Hepatocyte (in vitro differentiated cells): ENCODE data around the gene EEF1A2. TPM values are rescaled to one million over a fixed set of nuclear protein-coding genes. Genes with fewer than 3 reads are reported as not detected.

Experiments
- DNase-seq: peaks from one replicate; pipeline ENCODE4 v3.0.0-alpha.2; 2016; ENCODE audit warnings: low spot score
- H2AFZ ChIP-seq: fragments of 200-600 bp; sonication (generic); 2 replicates; pipeline ENCODE4 v1.6.0; 2016; ENCODE audit warnings: antibody characterized with exemption, mild to moderate bottlenecking
- H3K27ac ChIP-seq: fragments of 200-600 bp; sonication (generic); 2 replicates; pipeline ENCODE4 v1.5.1; 2016; ENCODE audit warnings: mild to moderate bottlenecking
- H3K27me3 ChIP-seq: fragments of 200-600 bp; sonication (generic); 2 replicates; pipeline ENCODE4 v1.6.1; 2016
- H3K36me3 ChIP-seq: fragments of 200-600 bp; sonication (generic); replicated peaks from 2 replicates; pipeline ENCODE4 v1.5.1; 2016; ENCODE audit warnings: low read depth; ENCODE audit not compliant: insufficient read depth
- H3K4me1 ChIP-seq: fragments of 200-600 bp; sonication (generic); 2 replicates; pipeline ENCODE4 v1.5.1; 2016; ENCODE audit warnings: mild to moderate bottlenecking, moderate library complexity; ENCODE audit not compliant: insufficient read depth
- H3K4me2 ChIP-seq: fragments of 200-600 bp; sonication (generic); 2 replicates; pipeline ENCODE4 v1.6.0; 2016
- H3K4me3 ChIP-seq: fragments of 200-600 bp; sonication (generic); 2 replicates; pipeline ENCODE4 v1.5.1; 2016; ENCODE audit warnings: mild to moderate bottlenecking
- H3K79me2 ChIP-seq: fragments of 200-600 bp; sonication (generic); 2 replicates; pipeline ENCODE4 v1.6.0; 2017; ENCODE audit warnings: mild to moderate bottlenecking
- H3K9me2 ChIP-seq: fragments of 200-600 bp; sonication (generic); replicated peaks from 2 replicates; pipeline ENCODE4 v1.6.0; 2017; ENCODE audit warnings: mild to moderate bottlenecking; ENCODE audit not compliant: insufficient read depth
- H3K9me3 ChIP-seq: fragments of 200-600 bp; sonication (generic); 2 replicates; pipeline ENCODE4 v1.5.1; 2016; ENCODE audit warnings: low read depth, mild to moderate bottlenecking
- H4K20me1 ChIP-seq: fragments of 200-600 bp; sonication (generic); 2 replicates; pipeline ENCODE4 v1.6.0; 2016; ENCODE audit warnings: mild to moderate bottlenecking; ENCODE audit not compliant: insufficient read depth, poor library complexity, severe bottlenecking
- CTCF ChIP-seq: fragments of 200-600 bp; sonication (generic); IDR thresholded peaks from 2 replicates; pipeline ENCODE4 v1.5.1; 2016; ENCODE audit warnings: antibody characterized with exemption, mild to moderate bottlenecking; ENCODE audit not compliant: poor library complexity
- EZH2 ChIP-seq: fragments of 200-600 bp; sonication (generic); IDR thresholded peaks from 2 replicates; pipeline ENCODE4 v1.6.1; 2016; ENCODE audit warnings: antibody characterized with exemption, mild to moderate bottlenecking, borderline replicate concordance
- EZH2phosphoT487 ChIP-seq: fragments of 200-600 bp; sonication (generic); IDR thresholded peaks from one replicate; pipeline ENCODE4 v1.6.1; 2018; ENCODE audit warnings: antibody characterized with exemption, mild to moderate bottlenecking, low read depth, moderate library complexity; ENCODE audit not compliant: unreplicated experiment, severe bottlenecking
- WGBS: methylation state at CpG from one replicate; pipeline ENCODE4 v1.1.6; 2016; ENCODE audit warnings: low lambda C conversion rate; ENCODE audit errors: missing lambda C conversion rate; 5-methylcytosine and 5-hydroxymethylcytosine counted together
- polyA plus RNA-seq: library from polyadenylated mRNA; unstranded; fragments of >200 nt; fragmentation: Nextera tagmentation; extraction: Ambion mirVana; gene quantifications from 2 replicates; pipeline ENCODE4 v1.2.1, GENCODE V29; 2016
- total RNA-seq: library from RNA; depleted of rRNA; stranded (reverse); fragments of >200 nt; gene quantifications from 2 replicates; pipeline ENCODE4 v1.2.3, GENCODE V29; 2014

EEF1A2 gene
- total and polyA plus RNA-seq, 2 experiments from 2014 or later, result 12.0 to 23.5 TPM

- WGBS, result 78% methylated on average over 15 of the region's 27 CpGs
- no peak overlapping the region for H3K27ac ChIP-seq
- DNase-seq, result peak; percentile 57
- peaks cover 3% of the 10 kb centered on the region for H3K4me1 ChIP-seq
- H4K20me1 ChIP-seq, result no peaks in the 10 kb centered on the region
- H3K4me3 ChIP-seq, result no peak overlapping the region
- no peak overlapping the region for H2AFZ ChIP-seq
- H3K36me3 ChIP-seq, result no peaks in the 10 kb centered on the region
- TF ChIP-seq CTCF (no peak), EZH2 (no peak), EZH2phosphoT487 (no peak)
- H3K79me2 ChIP-seq, result no peaks in the 10 kb centered on the region
- no peaks in the 10 kb centered on the region for H3K9me3 ChIP-seq
- no peaks in the 10 kb centered on the region for H3K27me3 ChIP-seq
- H3K9me2 ChIP-seq, result no peaks in the 10 kb centered on the region
- H3K4me2 ChIP-seq, result peak overlapping the region; percentile 90
Measured at GRCh38 chr20:63538204-63539091, 39.6 kb upstream of the EEF1A2 start.

- Histone ChIP-seq H3K4me1 (peaks cover 3% of the 10 kb centered on the region), H3K27me3 (no peaks in the 10 kb centered on the region), H3K4me3 (no peak overlapping the region), H3K79me2 (no peaks in the 10 kb centered on the region), H3K4me2 (peak overlapping the region; percentile 90), H3K36me3 (no peaks in the 10 kb centered on the region), H4K20me1 (no peaks in the 10 kb centered on the region), H3K9me2 (no peaks in the 10 kb centered on the region), H3K9me3 (no peaks in the 10 kb centered on the region), H3K27ac (no peak overlapping the region), H2AFZ (peak overlapping the region; percentile 18)
- TF ChIP-seq EZH2phosphoT487 (no peak), EZH2 (no peak), CTCF (peak; percentile 85)
- 41% methylated on average over 14 of the region's 34 CpGs for WGBS
- DNase-seq, result peak; percentile 93
Measured at GRCh38 chr20:63537525-63538203, 38.8 kb upstream of the EEF1A2 start.

GRCh38 chr20:63536997-63537524 is 38.2 kb upstream of the EEF1A2 start, which contains the start of gene PTK6:
Gene PTK6 (minus strand): TSS chr20:63537376. CDS start chr20:63537314, 62 bp downstream.
- Histone ChIP-seq H3K27ac (no peak within 1 kb of the TSS), H3K27me3 (no peaks in the 10 kb centered on the region), H3K4me1 (peaks cover 3% of the 10 kb centered on the region), H3K79me2 (no peaks in the 10 kb centered on the region), H2AFZ (peak within 1 kb of the TSS; percentile 18), H3K4me2 (peak within 1 kb of the TSS; percentile 90), H4K20me1 (no peaks in the 10 kb centered on the region), H3K9me3 (no peaks in the 10 kb centered on the region), H3K36me3 (no peaks in the 10 kb centered on the region), H3K9me2 (no peaks in the 10 kb centered on the region), H3K4me3 (no peak within 1 kb of the TSS)
- no peak for DNase-seq
- no peak for TF ChIP-seq EZH2phosphoT487
- no peak for TF ChIP-seq CTCF
- TF ChIP-seq EZH2, result no peak
- WGBS, result 95% methylated on average over 29 of the region's 29 CpGs
